Measurements from ENCODE around the gene ZNF362. TPM values are rescaled to one million over a fixed set of nuclear protein-coding genes. Genes with fewer than 3 reads are reported as not detected.
"Not testable (repeated sequence)": the region's sequence is repeated elsewhere in the genome, so short reads cannot be mapped to it uniquely, and the experiment has no call there.

Gene ZNF362
- total RNA-seq, 1 donor from 2014 or later, result 32.4 TPM

- intact Hi-C loops (cut with micrococcal nuclease), result no loop called here
- no peak for DNase-seq
- Histone ChIP-seq H3K27ac (replicated peaks) (peak overlapping the region; percentile 51), H3K36me3 (peaks cover 51% of the 10 kb centered on the region), H3K4me3 (no peak overlapping the region), H3K4me1 (peaks cover 44% of the 10 kb centered on the region), H3K9me3 (replicated peaks) (no peaks in the 10 kb centered on the region), H3K27me3 (ENCODE audit: low read depth) (no peaks in the 10 kb centered on the region)
- TF ChIP-seq CTCF (IDR thresholded peaks at IDR 0.05; ENCODE audit: borderline replicate concordance), result no peak
Measured at GRCh38 chr1:33286451-33287185, 30.3 kb downstream of the ZNF362 start.

- Histone ChIP-seq H3K4me1 (peaks cover 44% of the 10 kb centered on the region), H3K9me3 (replicated peaks) (no peaks in the 10 kb centered on the region), H3K27ac (replicated peaks) (peak overlapping the region; percentile 51), H3K36me3 (peaks cover 44% of the 10 kb centered on the region), H3K27me3 (ENCODE audit: low read depth) (no peaks in the 10 kb centered on the region), H3K4me3 (no peak overlapping the region)
- no peak for DNase-seq
- TF ChIP-seq CTCF (IDR thresholded peaks at IDR 0.05; ENCODE audit: borderline replicate concordance), result no peak
- intact Hi-C loops (cut with micrococcal nuclease), result no loop called here
Measured at GRCh38 chr1:33287317-33287716, 31.0 kb downstream of the ZNF362 start.

DNA sequence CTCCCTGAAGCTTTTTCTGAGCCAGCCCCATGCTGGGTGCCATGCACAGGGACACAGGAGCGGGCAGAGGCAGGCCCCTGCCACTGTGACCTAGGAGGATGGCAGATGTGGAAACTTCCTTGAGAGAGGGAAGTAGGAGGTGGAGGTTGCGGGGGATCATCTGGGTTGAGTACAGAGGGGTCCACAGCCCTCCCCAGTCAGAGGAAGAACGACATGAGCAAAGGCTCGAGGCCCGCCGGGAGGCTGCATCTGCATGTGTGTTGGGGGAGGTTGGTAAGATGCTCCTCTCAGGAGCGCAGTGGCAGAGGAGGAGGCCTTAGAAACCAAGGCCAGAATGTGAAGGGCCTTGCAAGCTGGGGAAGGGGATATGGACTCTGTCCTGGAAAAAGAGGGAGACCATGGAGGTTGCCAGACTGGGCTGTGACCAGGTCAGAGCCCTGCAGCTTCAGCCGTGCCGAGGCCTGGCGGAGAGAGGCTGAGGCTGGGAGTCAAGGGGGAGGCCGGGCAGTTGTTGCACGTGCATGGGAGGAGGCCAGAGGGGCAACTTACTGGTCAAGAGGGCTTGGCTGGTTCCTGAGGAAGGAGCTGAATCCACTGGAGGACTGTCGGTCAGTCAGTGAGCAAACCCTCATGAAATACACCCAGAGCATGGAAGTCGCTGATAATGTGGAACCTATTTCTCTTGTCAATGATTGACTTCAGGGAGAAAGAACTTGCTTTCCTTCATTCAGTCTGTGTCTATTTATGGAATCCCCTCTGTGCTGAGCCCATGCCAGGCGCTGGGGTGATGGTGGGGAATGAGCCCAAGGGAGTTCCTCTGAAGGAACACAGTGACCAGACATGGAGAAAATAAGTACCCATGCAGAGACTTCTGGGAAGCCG is 32.9 kb downstream of the ZNF362 start:
- H3K4me3 ChIP-seq, result no peak overlapping the region
- H3K27me3 ChIP-seq (ENCODE audit: low read depth), result no peaks in the 10 kb centered on the region
- intact Hi-C loops (cut with micrococcal nuclease), result no loop called here
- TF ChIP-seq CTCF (IDR thresholded peaks at IDR 0.05; ENCODE audit: borderline replicate concordance), result no peak
- H3K9me3 ChIP-seq (replicated peaks), result no peaks in the 10 kb centered on the region
- H3K27ac ChIP-seq (replicated peaks), result peak overlapping the region; percentile 56
- H3K4me1 ChIP-seq, result peaks cover 44% of the 10 kb centered on the region
- H3K36me3 ChIP-seq, result peaks cover 33% of the 10 kb centered on the region
- no peak for DNase-seq

GRCh38 chr1:33289858-33290154 is 33.5 kb downstream of the ZNF362 start:
- H3K27ac ChIP-seq (replicated peaks), result peak overlapping the region; percentile 56
- H3K4me1 ChIP-seq, result peaks cover 44% of the 10 kb centered on the region
- no peak overlapping the region for H3K4me3 ChIP-seq
- H3K27me3 ChIP-seq (ENCODE audit: low read depth), result no peaks in the 10 kb centered on the region
- H3K9me3 ChIP-seq (replicated peaks), result no peaks in the 10 kb centered on the region
- TF ChIP-seq CTCF (IDR thresholded peaks at IDR 0.05; ENCODE audit: borderline replicate concordance), result no peak
- no peak for DNase-seq
- intact Hi-C loops (cut with micrococcal nuclease), result loop anchor here (10.0 kb wide), 1 partner anchor 175 kb away; no protein-coding TSS in a partner anchor
- H3K36me3 ChIP-seq, result peaks cover 33% of the 10 kb centered on the region

DNA sequence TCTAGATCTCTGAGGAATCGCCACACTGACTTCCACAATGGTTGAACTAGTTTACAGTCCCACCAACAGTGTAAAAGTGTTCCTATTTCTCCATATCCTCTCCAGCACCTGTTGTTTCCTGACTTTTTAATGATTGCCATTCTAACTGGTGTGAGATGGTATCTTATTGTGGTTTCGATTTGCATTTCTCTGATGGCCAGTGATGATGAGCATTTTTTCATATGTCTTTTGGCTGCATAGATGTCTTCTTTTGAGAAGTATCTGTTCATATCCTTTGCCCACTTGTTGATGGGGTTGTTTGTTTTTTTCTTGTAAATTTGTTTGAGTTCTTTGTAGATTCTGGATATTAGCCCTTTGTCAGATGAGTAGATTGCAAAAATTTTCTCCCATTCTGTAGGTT is 34.3 kb downstream of the ZNF362 start:
- not testable (repeated sequence) for H3K4me3 ChIP-seq; DNase-seq; H3K27me3 ChIP-seq (ENCODE audit: low read depth); H3K27ac ChIP-seq (replicated peaks); H3K9me3 ChIP-seq (replicated peaks)
- intact Hi-C loops (cut with micrococcal nuclease), result loop anchor here (10.0 kb wide), 1 partner anchor 174 kb away; no protein-coding TSS in a partner anchor
- H3K36me3 ChIP-seq, result peaks cover 31% of the 10 kb centered on the region
- peaks cover 47% of the 10 kb centered on the region for H3K4me1 ChIP-seq

Data from left ventricle myocardium inferior (tissue), 1 donor.